ENCODE measurements around the gene DHCR24.

GRCh38 chr1:54835970-54836369 is 51.0 kb downstream of the DHCR24 start:
- TF ChIP-seq, protein P1, sequence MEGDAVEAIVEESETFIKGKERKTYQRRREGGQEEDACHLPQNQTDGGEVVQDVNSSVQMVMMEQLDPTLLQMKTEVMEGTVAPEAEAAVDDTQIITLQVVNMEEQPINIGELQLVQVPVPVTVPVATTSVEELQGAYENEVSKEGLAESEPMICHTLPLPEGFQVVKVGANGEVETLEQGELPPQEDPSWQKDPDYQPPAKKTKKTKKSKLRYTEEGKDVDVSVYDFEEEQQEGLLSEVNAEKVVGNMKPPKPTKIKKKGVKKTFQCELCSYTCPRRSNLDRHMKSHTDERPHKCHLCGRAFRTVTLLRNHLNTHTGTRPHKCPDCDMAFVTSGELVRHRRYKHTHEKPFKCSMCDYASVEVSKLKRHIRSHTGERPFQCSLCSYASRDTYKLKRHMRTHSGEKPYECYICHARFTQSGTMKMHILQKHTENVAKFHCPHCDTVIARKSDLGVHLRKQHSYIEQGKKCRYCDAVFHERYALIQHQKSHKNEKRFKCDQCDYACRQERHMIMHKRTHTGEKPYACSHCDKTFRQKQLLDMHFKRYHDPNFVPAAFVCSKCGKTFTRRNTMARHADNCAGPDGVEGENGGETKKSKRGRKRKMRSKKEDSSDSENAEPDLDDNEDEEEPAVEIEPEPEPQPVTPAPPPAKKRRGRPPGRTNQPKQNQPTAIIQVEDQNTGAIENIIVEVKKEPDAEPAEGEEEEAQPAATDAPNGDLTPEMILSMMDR (IDR thresholded peaks at IDR 0.05): no peak
- TF ChIP-seq EZH2 (IDR thresholded peaks at IDR 0.05; ENCODE audit: borderline replicate concordance, insufficient read depth, low read depth, low read length, poor library complexity, severe bottlenecking): no peak
